RPMI8226 (cell line): ENCODE measurements around the gene ZNF226.
"Not testable (repeated sequence)": the region's sequence is repeated elsewhere in the genome, so short reads cannot be mapped to it uniquely, and the experiment has no call there.

Experiments
- DNase-seq: peaks from one replicate; pipeline ENCODE4 v3.0.0-alpha.2; 2015

ZNF226 gene

GRCh38 chr19:44164673-44165512 lies at the start of gene ZNF226:
Gene ZNF226 (plus strand): TSS chr19:44165100. CDS start chr19:44170081, 4,981 bp downstream.
- peak; percentile 91 for DNase-seq

GRCh38 chr19:44121162-44121561 lies 43.7 kb upstream of the ZNF226 start:
- DNase-seq = not testable (repeated sequence)

GRCh38 chr19:44131955-44132354 lies 32.9 kb upstream of the ZNF226 start:
- DNase-seq = no peak

- peak; percentile 67 for DNase-seq
These were observed 23.5 kb upstream of the ZNF226 start, which contains the start of gene ZNF234 for GRCh38 chr19:44141191-44142058. Gene ZNF234 (plus strand): TSS chr19:44141554. CDS start chr19:44144633, 3,079 bp downstream.

- DNase-seq = peak; percentile 3
These were observed 22.9 kb upstream of the ZNF226 start for GRCh38 chr19:44142059-44142433.

- no peak for DNase-seq
These were observed 15.1 kb upstream of the ZNF226 start for GRCh38 chr19:44149776-44150175.

- no peak for DNase-seq
These were observed 13.4 kb upstream of the ZNF226 start for GRCh38 chr19:44151491-44151890.

- no peak for DNase-seq
These were observed 8.4 kb upstream of the ZNF226 start for GRCh38 chr19:44156475-44156874.

GRCh38 chr19:44163789-44164188 lies 1.1 kb upstream of the ZNF226 start:
- DNase-seq = no peak

GRCh38 chr19:44164327-44164672 lies 600 bp upstream of the ZNF226 start:
- DNase-seq = no peak

- not testable (repeated sequence) for DNase-seq
These were observed 5.8 kb downstream of the ZNF226 start for GRCh38 chr19:44170660-44171059.

- DNase-seq = no peak
These were observed 11.7 kb downstream of the ZNF226 start for GRCh38 chr19:44176590-44176989.

- DNase-seq = no peak
These were observed 16.1 kb downstream of the ZNF226 start for GRCh38 chr19:44180968-44181367.

- DNase-seq = no peak
These were observed 17.2 kb downstream of the ZNF226 start for GRCh38 chr19:44182145-44182544.

- DNase-seq = no peak
These were observed 25.1 kb downstream of the ZNF226 start for GRCh38 chr19:44190020-44190419.

- no peak for DNase-seq
These were observed 27.2 kb downstream of the ZNF226 start for GRCh38 chr19:44192127-44192526.

GRCh38 chr19:44196772-44197171 lies 31.9 kb downstream of the ZNF226 start:
- DNase-seq = no peak

GRCh38 chr19:44202470-44202869 lies 37.6 kb downstream of the ZNF226 start:
- DNase-seq = no peak

GRCh38 chr19:44202974-44203373 lies 38.1 kb downstream of the ZNF226 start:
- no peak for DNase-seq

GRCh38 chr19:44203877-44204276 lies 39.0 kb downstream of the ZNF226 start:
- not testable (repeated sequence) for DNase-seq

- no peak for DNase-seq
These were observed 39.9 kb downstream of the ZNF226 start for GRCh38 chr19:44204772-44205171.

- peak; percentile 92 for DNase-seq
These were observed 42.4 kb downstream of the ZNF226 start for GRCh38 chr19:44207126-44207803.

GRCh38 chr19:44212250-44212865 lies 47.5 kb downstream of the ZNF226 start, which contains the start of gene ZNF227:
Gene ZNF227 (plus strand): TSS chr19:44212532. CDS start chr19:44217793, 5,261 bp downstream.
- peak; percentile 78 for DNase-seq
